HFFc6 (cell line): Measurements from ENCODE around the gene OSBPL8. TPM values are rescaled to one million over a fixed set of nuclear protein-coding genes. Genes with fewer than 3 reads are reported as not detected.
"Not testable (repeated sequence)": the region's sequence is repeated elsewhere in the genome, so short reads cannot be mapped to it uniquely, and the experiment has no call there.

ENCODE experiments used
- DNase-seq: peaks from one replicate; pipeline ENCODE4 v3.0.0-alpha.2; 2018
- H3K27ac Mint-ChIP-seq: 2 replicates; pipeline ENCODE4 v1.8.0; 2020; ENCODE audit warnings: mild to moderate bottlenecking, mixed read lengths
- H3K27me3 Mint-ChIP-seq: 2 replicates; pipeline ENCODE4 v1.8.0; 2021; ENCODE audit warnings: mild to moderate bottlenecking, moderate library complexity, mixed read lengths; ENCODE audit not compliant: insufficient read depth
- H3K36me3 Mint-ChIP-seq: 2 replicates; pipeline ENCODE4 v1.8.0; 2021; ENCODE audit warnings: low read depth, mixed read lengths
- H3K4me1 Mint-ChIP-seq: 2 replicates; pipeline ENCODE4 v1.8.0; 2020; ENCODE audit warnings: low read depth, mixed read lengths
- H3K4me3 Mint-ChIP-seq: 2 replicates; pipeline ENCODE4 v1.8.0; 2020; ENCODE audit warnings: mild to moderate bottlenecking, moderate library complexity, mixed read lengths
- H3K9me3 Mint-ChIP-seq: 2 replicates; pipeline ENCODE4 v1.8.0; 2020; ENCODE audit warnings: mild to moderate bottlenecking, mixed read lengths
- total RNA-seq, 6 experiments: library from RNA; stranded (reverse); fragmentation: NEBNext Ultra II Directional; extraction: Animal tissue kit (Norgen Biotek cat#: 25700); gene quantifications; 2 replicates in 1 of 6; 3 replicates in 5 of 6; pipeline ENCODE4 v1.2.3, GENCODE V29; 2021
- TF ChIP-seq, protein P1 (sequence below): fragments of 200-600 bp; sonication (generic); IDR thresholded peaks from 2 replicates; pipeline ENCODE4 v1.5.0; 2021; ENCODE audit warnings: antibody characterized with exemption, mild to moderate bottlenecking

OSBPL8 gene
- total RNA-seq, 6 experiments from 2014 or later = 66.8 to 77.8 (median 71.1) TPM

DNA sequence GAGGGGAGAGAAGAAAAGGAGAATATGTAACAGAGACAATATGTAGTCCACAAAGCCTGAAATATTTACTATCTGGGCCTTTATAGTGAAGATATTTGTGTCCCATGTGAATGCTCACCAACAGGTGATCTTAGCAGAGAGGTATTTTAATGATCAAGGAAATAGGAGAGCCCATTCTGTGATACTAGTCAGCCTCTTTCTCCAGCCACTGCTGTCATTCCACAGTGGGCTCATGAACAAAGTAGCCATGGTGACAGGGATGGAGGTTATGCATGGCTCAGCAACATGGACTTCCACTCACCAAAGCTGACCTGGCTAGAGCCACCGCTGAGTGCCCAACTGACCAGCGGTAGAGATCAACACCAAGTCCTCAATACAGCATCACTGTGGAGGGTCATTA, 58.2 kb downstream of the OSBPL8 start:
- H3K4me3 Mint-ChIP-seq = no peak overlapping the region
- H3K27me3 Mint-ChIP-seq = no peaks in the 10 kb centered on the region
- H3K27ac Mint-ChIP-seq = no peak overlapping the region
- no peak for DNase-seq
- H3K4me1 Mint-ChIP-seq = peaks cover 15% of the 10 kb centered on the region; the same call in 1 of the 2 replicates
- H3K36me3 Mint-ChIP-seq = peaks cover 25% of the 10 kb centered on the region
- H3K9me3 Mint-ChIP-seq = no peaks in the 10 kb centered on the region
- TF ChIP-seq, protein P1, sequence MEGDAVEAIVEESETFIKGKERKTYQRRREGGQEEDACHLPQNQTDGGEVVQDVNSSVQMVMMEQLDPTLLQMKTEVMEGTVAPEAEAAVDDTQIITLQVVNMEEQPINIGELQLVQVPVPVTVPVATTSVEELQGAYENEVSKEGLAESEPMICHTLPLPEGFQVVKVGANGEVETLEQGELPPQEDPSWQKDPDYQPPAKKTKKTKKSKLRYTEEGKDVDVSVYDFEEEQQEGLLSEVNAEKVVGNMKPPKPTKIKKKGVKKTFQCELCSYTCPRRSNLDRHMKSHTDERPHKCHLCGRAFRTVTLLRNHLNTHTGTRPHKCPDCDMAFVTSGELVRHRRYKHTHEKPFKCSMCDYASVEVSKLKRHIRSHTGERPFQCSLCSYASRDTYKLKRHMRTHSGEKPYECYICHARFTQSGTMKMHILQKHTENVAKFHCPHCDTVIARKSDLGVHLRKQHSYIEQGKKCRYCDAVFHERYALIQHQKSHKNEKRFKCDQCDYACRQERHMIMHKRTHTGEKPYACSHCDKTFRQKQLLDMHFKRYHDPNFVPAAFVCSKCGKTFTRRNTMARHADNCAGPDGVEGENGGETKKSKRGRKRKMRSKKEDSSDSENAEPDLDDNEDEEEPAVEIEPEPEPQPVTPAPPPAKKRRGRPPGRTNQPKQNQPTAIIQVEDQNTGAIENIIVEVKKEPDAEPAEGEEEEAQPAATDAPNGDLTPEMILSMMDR = no peak

DNA sequence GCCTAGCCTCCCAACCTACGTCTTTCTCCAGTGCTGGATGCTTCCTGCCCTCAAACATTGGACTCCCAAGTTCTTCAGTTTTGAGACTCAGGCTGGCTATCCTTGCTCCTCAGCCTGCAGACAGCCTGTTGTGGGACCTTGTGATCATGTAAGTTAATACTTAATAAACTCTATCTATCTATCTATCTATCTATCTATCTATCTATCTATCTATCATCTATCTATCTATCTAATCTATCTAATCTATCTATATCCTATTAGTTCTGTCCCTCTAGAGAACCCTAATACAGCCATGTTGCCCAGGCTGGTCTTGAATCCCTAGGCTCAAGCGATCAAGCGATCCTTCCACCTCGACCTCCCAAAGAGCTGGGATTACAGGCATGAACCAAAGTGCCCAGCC, 60.4 kb downstream of the OSBPL8 start:
- H3K27ac Mint-ChIP-seq, DNase-seq, H3K27me3 Mint-ChIP-seq, H3K4me3 Mint-ChIP-seq, H3K9me3 Mint-ChIP-seq: not testable (repeated sequence)
- Mint-ChIP-seq H3K36me3 (peaks cover 24% of the 10 kb centered on the region), H3K4me1 (peaks cover 14% of the 10 kb centered on the region)

DNA sequence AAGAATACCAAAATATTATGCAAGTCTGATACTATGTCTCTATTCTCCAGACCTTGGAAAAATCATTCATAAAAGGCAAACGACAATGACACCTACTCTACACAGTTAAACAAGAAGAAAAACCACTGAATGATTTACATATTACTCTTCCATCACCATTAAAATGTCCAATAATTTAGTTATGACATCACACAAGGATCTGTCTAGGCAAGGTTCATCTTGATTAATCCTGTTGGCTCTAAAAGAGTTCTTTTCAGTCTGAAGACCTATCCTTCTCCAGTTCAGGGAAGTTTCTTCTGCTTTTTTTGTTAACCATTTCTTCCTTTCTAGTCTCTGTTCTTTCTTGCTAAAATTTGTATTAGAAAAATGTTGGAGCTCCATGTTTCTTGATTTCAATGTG, 64.0 kb downstream of the OSBPL8 start:
- TF ChIP-seq, protein P1 = no peak
- Mint-ChIP-seq H3K27me3 (no peaks in the 10 kb centered on the region), H3K9me3 (peaks cover 6% of the 10 kb centered on the region; the same call in 1 of the 2 replicates), H3K36me3 (peaks cover 19% of the 10 kb centered on the region), H3K4me1 (peaks cover 11% of the 10 kb centered on the region), H3K4me3 (no peak overlapping the region), H3K27ac (no peak overlapping the region)
- no peak for DNase-seq

DNA sequence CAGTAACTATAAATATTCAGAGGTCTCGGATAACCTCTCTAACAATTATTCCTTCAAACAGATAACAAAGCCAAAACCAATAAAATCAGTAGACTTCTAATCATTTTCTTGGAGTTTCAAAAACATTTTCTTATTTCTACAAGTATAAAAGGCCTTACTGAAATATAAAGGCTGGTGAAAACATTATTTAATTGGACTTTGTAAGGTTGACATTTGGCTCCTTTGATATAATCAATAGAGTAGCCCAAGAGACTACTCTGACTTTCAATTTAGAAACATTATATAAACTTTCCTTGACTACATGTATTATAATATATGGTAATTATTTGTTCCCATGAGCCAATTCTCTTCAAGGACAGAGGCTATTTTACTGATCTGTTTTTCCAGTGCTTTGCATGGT, 68.3 kb downstream of the OSBPL8 start:
- H3K4me3 Mint-ChIP-seq = no peak overlapping the region
- H3K27ac Mint-ChIP-seq = no peak overlapping the region
- peaks cover 6% of the 10 kb centered on the region; the same call in 1 of the 2 replicates for H3K9me3 Mint-ChIP-seq
- H3K36me3 Mint-ChIP-seq = peaks cover 20% of the 10 kb centered on the region
- H3K27me3 Mint-ChIP-seq = no peaks in the 10 kb centered on the region
- H3K4me1 Mint-ChIP-seq = peaks cover 30% of the 10 kb centered on the region
- DNase-seq = no peak
- TF ChIP-seq, protein P1 = no peak

DNA sequence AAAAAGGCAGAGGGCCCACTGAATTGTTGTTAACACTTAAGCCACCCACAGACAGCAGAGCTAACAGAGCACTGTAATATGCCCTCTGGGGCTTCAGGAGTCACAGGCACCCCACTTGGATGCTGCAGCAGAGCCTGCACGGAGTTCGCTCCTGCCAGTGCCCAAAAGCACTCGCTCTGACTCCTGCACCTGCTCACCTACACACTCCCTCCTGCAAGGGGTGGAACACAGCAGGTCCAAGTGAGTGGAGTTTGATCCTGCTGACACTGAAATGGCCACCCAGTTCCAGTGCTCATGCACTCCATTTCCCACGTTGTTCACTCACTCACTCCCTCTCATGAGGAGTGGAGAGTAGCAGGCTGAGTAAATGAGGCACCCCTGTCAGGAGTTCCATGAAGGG, 68.8 kb downstream of the OSBPL8 start:
- TF ChIP-seq, protein P1 = no peak
- Mint-ChIP-seq H3K27me3 (no peaks in the 10 kb centered on the region), H3K4me1 (peaks cover 25% of the 10 kb centered on the region), H3K36me3 (peaks cover 20% of the 10 kb centered on the region), H3K4me3 (no peak overlapping the region), H3K9me3 (peaks cover 6% of the 10 kb centered on the region; the same call in 1 of the 2 replicates), H3K27ac (peak overlapping the region; percentile 78)
- DNase-seq = no peak

DNA sequence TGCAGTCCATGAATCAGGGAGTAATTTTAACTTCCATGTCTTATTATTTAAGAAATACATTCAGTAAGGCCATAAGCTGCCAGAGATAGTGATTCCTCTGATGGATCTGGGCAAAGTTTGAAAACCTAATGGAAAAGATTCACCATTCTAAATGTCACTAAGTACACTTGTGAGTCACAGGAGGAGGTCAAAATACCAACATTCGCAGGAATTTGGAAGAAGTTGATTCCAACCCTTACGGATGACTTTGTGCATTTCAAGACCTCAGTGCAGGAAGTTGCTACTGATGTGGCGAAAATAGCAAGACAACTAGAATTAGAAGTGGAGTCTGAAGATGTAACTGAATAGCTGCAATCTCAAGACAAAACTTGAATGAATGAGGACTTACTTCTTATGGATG, 69.8 kb downstream of the OSBPL8 start:
- TF ChIP-seq, protein P1 = no peak
- Mint-ChIP-seq H3K4me1 (peaks cover 22% of the 10 kb centered on the region), H3K9me3 (peaks cover 6% of the 10 kb centered on the region; the same call in 1 of the 2 replicates), H3K4me3 (peak overlapping the region; percentile 40), H3K36me3 (peaks cover 20% of the 10 kb centered on the region), H3K27me3 (no peaks in the 10 kb centered on the region), H3K27ac (peak overlapping the region; percentile 69)
- peak; percentile 55 for DNase-seq
